GM19468 (cell line): ENCODE data around the gene SENP2.
"Not testable (repeated sequence)": the region's sequence is repeated elsewhere in the genome, so short reads cannot be mapped to it uniquely, and the experiment has no call there.

ENCODE experiments used
- ATAC-seq: cut with Tn5 transposase; IDR thresholded peaks from one replicate; pipeline ENCODE4 v1.9.1; 2021; ENCODE audit warnings: mild to moderate bottlenecking, moderate library complexity, moderate number of reproducible peaks; ENCODE audit not compliant: unreplicated experiment; ENCODE audit errors: extremely low read depth

Gene SENP2

DNA sequence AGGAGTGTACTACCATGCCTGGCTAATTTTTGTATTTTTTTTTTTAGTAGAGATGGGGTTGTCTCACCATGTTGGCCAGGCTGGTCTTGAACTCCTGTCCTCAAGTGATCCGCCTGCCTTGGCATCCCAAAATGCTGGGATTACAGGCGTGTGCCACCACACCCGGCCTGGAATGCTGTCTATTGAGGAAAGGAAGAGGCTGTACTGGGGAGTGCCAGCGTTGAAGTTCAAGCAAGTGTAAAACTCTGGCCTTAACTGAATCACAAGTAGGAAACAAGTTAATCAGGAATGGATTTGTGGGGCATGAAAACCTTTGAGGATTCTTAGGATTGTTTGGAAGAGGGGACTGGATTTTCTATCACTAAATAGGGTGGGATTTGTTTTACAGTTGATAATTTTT lies 1.4 kb upstream of the SENP2 start:
- no peak for ATAC-seq

DNA sequence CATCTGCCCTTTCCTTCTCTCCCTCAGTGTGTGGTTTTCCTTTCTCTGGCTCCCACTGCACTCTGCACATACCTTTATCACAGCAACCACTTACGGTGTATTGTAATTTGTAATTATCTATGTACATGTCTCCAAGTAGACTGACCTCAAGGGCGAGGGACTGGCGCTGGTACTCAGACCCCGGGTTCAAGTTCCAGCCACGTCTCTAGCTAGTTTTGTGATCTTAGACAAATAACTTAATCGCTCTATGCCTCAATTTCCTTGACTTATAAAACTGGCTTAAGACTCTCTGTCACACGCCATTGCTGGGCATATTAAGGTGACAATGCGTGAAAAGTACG lies 607 bp upstream of the SENP2 start:
- ATAC-seq: no peak

DNA sequence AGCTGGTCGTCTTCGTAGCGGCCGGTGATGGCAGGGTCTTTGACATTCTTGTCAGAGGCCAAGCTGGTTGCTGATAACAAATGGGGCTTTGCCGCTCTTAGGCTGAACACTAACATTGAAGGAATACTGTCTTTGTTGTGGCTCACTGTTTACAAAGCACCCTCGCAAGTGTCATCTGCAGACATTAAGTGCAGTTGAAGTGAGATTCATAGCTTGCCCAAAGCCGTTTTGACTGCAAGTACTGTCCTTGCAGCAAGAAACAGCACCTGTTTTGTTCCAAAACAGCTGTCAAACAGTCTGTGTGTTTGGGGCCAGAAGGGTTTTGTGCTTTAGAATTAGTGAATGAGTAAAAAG lies 568 bp downstream of the SENP2 start:
- no peak for ATAC-seq

DNA sequence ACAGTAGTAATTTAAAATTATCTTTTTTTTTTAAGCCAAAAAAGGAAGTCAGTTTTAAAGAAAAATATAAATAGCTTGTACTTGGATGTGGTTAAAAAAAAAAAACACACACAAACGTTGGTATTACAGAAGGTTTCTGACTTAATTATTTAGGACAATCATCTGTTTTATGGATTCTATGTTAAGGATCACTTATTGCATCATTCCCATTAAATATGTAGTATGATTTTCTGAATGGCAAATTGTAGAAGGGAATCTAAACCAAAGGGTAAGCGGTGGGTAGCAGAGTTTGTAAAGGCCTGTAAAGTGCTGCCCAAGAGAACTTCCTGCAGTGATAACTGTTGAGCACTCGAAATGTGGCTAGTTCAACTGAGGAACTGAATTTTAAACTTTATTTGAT lies 8.0 kb downstream of the SENP2 start:
- no peak for ATAC-seq

DNA sequence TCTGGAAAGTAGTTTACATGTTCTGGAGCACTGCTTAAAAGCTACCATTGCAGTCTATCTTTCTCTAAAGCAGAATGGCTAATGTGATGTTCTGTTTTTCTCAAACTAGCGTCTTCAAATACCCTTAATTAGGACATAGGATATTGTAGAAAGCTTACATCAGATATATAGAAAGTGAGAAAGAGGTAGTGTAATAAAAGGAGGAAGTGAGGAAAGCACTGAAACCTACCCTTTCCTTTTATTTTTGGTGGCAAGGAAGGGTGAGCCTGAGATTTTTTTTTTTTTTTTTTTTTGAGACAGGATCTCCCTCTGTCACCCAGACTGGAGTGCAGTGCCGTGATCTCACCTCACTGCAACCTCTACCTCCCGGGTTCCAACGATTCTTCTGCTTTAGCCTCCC lies 9.4 kb downstream of the SENP2 start:
- no peak for ATAC-seq

DNA sequence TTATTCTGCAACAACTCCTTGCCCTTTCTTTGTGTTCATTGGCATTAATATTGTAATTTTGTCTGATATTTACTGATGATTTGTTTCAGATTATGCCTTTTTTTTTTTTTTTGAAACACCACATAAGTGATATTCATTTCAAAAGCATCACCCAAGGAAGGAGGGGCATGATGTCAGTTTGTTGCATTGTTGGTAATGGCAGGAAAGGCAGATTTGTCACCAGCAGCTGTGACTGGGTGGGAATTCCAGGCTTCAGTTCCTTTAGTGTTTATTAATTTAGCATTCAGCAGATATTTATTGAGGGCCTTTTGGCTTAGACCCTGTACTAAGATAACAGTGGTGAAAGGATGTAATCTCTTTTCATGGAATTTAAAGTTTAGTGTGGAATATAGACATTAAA lies 19.5 kb downstream of the SENP2 start:
- ATAC-seq: no peak

DNA sequence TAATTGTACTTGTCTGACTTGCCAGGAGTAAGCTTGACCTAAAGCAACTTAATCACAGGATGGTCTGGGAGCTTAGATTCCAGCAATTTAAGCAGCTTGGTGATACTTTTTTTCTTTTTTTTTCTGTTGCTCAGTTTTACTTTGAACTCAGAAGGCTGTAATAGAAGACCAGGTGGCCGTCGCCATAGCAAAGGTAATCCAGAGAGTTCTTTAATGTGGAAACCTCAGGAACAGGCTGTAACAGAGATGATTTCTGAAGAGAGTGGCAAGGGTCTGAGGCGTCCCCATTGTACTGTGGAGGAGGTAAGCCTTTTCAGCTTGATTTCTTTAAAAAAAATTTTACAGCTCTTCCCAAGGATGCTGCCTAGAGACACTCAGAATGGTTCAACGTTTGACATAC lies 20.1 kb downstream of the SENP2 start:
- no peak for ATAC-seq

DNA sequence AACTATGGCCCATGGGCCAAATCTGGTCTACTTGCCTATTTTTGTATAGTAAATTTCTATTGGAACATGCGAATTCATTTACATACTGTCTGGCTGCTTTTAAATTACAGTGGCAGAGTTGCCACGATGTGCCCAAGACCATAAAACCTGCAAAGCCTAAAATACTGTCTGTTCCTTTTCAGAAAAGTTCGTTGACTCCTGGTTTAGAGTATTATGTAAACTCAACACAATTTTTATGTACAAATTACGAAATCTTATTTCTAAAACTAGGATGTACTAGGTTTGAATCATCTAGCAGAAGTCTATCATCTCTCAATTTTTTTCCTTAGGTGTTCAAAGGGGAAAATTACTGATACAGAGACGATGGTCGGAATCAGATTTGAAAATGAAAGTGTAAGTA lies 26.9 kb downstream of the SENP2 start:
- ATAC-seq: no peak

DNA sequence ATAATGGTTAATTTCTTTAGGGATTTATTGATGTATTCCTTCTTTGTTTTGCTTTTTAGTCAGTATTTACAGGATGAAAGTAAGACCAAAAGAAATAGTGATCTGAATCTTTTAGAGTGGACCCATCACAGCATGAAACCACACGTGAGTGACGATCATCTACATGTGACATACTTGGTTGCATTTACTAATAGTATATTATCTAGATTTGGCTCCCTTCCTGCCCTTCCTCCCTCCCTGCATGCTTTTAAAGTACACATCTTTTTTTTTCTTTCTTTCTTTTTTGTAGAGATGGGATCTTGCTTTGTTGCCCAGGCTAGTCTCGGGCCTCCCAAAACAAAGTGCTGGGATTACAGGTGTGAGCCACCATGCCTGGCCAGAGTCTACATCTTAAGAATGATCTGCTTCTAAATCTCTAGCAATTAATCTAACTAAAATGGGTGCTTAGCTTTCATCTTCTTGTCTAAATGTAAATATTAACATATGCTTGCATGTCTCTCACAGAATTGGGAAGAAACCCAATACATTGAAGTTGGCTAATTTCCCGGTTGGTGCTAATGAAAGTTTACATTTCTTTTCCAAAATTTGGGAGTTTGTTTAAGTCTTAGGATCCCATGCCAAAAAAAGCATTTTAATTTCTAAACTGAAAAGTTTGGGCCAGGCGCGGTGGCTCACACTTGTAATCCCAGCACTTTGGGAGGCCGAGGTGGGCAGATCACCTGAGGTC lies 38.0 kb downstream of the SENP2 start:
- no peak for ATAC-seq

DNA sequence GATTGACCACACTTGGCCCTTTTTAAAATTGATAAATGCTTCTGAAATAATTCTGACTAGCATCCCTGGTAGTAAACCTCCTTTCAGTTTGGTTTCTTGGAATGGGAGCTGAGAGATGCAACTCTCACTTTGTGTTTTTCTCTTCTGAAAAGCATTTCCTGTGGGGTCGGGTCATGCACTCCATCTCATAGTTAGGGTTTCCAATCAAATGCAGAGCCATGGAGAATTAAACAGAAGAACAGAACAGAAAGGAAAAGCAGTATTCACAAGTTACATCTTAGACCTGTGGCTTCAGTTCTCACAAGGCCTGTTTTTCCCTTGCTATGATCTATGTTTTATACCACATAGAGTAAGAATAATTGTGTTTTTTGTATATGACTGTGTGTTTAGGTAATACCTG lies 39.7 kb downstream of the SENP2 start:
- ATAC-seq: no peak

DNA sequence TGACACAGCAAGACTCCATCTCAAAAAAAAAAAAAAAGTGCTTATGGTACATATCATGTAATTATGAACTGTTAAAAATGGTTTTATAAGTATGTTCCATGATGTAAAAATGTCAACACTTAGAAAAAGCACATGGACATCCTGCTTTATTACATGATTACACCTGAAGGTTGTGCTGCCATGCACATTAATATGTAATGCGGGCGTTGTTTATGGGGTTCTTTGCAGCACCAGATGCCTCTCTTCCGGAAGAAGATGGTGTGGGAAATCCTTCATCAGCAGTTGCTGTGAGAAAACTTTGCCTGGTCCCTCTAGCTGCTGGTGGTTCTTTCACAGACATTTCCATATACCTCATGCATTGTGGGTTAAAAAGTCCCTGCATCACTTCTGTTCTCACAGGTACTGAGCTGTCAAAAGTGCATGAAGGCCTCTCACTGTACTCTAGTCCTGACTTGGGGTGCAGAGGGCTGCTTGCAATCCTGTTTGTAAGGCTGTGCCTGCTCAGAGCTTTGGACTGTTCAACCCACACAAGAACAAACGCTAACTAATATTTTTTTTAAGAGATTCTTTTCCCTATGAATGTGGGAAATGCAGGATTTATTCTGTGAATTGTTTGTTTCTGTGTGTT lies 43.6 kb downstream of the SENP2 start:
- no peak for ATAC-seq

DNA sequence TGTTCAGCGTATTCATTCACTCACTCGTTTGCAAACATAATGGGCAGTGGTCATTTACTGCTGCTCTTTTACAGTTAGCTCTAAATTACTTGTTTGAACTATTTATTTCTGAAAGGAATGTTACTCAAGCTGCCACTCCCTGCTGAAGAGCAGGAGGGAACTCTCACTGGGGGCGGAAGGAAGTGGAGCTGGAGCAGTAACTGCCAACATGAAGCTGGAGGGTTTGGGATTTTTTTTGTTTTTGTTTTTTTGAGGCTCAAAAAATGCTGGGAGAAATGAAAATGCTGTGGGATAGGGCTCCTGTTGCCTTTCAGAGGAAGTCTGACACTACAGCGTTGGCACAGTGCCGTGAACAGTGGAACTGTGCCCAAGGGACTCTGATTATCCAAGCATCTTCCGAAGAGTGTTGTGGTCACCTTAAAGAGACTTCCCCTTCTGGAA lies 44.1 kb downstream of the SENP2 start:
- ATAC-seq: no peak

DNA sequence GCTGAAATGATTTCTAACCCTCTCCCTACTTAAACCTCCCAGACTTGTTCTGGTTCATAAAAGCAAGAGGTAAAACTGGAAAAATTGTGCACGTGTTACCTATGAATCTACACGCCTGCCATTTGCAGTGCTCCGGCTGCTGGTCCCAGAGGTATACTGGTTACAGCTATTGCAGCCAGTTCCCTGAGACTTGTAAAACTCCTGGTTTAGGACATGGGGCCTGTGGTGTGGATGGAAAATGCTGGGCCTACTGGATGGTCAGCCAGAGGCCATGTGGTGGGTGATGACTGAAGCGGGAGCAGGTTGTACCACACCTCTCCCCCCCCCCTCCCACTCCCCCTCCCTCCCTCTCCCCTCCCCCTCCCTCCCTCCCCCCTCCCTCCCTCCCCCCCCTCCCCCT lies 45.0 kb downstream of the SENP2 start:
- no peak for ATAC-seq

DNA sequence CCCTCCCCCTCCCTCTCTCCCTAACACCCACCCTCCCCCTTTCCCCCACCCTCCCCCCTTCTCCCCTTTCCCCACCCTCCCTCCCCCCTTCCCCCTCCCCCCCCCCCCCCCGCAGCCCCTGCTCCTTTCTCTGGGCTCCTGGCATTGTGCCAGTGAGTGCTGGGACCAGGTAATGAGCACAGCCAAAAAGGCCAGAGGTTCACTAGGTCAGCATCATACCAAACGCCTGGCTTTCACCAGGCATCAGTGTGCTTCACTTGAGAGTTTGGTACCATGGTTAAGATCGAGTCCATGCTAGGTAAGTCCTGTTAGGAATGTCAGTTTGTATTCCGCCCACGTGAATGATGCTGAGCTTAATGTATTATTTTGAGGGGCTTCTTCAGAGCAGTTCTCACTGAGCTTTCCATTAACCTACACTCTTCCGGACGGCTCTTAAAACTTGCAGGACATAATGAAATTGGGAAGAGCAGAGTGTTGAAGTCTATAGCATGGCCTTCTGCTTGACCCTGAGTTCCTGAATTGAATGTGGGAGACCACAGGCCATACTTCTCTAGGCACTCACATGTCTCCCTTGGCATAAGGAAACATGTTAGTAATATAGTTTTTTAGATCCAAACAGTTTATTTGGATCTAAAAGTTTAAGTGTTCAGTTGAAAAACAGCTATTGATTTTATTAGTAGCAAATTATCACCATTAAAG lies 45.6 kb downstream of the SENP2 start:
- no peak for ATAC-seq

DNA sequence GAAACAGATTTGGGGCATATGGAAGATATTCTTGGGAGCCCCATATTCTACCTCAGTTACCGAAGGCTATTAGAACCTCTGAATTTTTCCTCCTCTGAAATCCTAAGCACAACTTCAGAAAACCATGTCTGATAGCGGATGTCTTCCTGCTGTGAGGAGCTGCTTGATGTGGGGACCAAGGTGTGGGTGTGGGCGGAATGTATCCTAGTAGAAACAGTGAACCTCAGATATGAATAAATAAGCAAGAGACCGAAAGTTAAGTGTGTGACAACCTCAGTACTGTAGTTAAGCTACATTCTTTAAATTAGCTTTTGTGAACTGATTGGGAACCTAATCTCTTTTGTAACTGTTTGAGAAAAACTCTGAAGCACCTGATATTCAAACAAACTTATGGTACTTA lies 46.9 kb downstream of the SENP2 start:
- ATAC-seq: no peak

DNA sequence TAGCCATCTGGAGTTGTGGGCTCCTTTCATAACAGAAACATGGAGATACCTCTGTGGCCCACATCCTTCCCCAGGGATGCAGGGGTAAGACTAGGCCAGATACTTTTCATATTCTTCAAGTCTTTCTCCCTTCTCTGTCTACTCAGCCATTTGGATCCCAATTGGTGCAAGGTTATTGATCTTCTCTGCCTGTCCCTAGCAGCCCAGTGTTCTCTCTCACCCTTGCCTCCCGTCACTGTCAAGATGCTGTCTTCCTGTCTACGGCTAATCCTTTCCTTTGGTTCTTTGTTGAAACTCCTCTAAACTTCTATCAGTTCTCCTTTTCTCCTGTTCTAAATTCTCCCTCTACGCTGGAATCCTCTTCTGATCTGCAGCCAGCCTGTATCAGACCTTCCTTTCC lies 51.3 kb downstream of the SENP2 start:
- no peak for ATAC-seq

DNA sequence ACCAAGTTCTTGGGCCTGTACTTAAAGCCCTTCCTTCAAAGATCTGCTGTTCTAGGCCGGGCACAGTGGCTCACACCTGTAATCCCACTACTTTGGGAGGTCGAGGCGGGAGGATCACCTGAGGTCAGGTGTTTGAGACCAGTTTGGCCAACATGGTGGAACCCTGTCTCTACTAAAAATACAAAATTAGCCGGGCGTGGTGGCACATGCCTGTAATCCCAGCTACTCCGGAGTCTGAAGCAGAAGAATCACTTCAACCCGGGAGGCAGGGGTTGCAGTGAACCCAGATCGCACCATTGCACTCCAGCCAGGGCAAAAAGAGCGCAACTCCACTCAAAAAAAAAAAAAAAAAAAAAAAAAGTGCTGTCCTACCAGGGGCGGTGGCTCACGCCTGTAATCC lies 52.6 kb downstream of the SENP2 start:
- ATAC-seq: not testable (repeated sequence)

DNA sequence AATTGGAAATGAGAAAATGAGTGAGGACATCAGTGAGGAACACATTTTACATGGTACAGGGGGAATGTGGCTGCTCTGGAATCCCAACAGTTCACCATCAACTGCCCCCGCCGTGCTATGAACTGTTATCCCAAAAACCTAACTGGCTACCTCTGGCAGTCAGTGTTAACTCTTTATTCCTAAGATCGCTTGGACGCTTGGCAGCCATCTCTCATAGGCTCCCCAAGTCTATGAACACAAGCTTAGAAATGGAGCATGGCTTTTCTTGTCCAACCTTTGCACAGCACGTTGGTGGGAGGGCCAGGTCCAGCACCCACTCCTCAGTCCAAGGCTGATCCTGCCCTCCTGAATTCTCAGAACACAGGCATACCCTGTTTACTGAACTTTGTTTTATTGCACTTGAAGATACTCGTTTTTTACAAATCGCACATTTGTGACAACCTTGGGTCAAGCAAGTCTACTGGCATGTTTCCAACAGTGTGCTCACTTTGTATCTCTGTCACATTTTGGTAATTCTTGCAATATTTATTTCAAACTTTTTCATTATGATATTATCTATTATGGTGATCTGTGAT lies 53.6 kb downstream of the SENP2 start:
- ATAC-seq: no peak

DNA sequence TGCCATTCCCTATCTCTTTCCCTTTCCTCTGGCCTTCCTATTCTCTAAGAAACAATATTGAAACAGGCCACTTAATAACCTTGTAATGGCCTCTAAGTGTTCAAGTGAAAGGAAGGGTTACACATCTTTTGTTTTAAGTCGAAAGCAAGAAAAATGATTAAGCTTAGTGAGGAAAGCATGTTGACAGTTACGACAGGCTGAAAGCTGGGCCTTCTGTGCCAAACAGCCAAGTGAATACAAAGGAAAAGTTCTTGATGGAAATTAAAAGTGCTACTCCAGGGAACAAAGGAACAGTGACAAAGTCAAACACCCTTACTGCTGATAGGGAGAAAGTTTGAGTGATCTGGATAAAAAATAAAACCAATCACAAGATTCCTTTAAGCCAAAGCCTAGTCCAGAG lies 54.2 kb downstream of the SENP2 start:
- no peak for ATAC-seq

DNA sequence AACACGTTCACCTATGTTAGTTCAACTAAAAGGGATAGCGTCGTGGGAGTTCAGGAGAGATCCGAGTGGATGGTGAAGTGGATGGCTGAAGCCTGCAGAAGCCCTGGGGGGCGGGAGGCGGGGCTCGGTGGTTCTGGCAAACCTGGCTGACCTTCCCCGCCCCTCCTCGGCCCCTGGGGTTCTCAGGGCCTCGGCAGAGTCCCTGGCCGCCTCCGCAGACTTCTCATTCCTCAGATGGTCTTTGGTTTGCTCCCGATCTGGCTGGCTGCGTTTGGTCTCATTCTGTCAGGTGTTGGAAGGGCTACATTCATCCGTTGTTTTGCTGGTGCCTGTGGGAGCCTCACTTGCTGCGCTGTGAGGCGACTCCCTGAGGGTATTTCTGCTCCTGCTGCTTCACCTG lies 59.1 kb downstream of the SENP2 start:
- not testable (repeated sequence) for ATAC-seq

DNA sequence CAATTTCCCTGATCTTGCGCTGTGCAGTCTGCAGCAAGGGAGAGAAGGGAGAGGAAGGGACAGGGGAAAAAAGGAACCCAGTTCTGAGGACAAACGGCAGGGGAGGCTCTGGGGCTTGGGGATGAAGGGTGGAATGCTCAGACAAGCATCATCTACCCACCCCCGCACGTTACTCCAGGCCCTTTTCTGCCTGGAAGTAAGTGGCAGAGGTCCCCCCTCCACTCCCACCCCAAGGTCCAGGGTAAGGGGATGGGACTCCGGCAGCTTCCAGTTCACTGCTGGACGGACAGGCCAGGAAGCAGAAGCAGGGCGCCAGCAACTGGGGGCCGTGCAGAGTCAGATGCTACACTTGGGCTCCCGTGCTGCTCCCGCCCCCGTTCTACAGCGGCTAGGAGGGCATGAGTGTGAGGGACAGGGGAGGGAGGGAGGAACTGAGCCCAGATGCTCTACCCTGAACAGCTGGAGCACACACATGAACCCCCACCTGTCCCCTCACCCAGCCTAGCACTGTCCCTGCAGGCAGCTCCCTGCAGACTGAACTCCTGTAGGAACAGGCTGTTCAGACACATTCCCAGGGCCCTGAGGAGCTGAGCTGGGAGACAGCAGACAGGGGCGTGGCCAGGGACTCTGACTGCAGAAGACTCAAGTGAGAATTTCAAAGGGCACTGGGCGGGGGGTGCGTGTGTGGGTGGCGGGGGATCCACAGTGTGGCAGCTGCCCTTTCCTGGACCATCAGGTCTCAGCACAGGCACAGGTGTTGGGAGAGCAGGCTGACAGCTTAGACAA lies 59.7 kb downstream of the SENP2 start:
- no peak for ATAC-seq
